Ascending aorta (tissue), 2 donors: ENCODE data around the gene BIRC2. TPM values are rescaled to one million over a fixed set of nuclear protein-coding genes. Genes with fewer than 3 reads are reported as not detected.

Experiments used
- DNase-seq, 2 donors: peaks; one replicate each; pipeline ENCODE4 v3.0.0-alpha.2; 2019; ENCODE audit warnings: low spot score in 2 of 2
- H3K27ac ChIP-seq, 2 donors: fragments of 200-600 bp; sonication (generic); one replicate each; pipeline ENCODE4 v1.5.1; 2016 to 2017; ENCODE audit warnings: mild to moderate bottlenecking in 1 of 2
- H3K27me3 ChIP-seq: fragments of 200-600 bp; sonication (generic); one replicate; pipeline ENCODE4 v1.5.1; 2017
- H3K36me3 ChIP-seq, 2 donors: fragments of 200-600 bp; sonication (generic); one replicate each; pipeline ENCODE4 v1.5.1; 2016
- H3K4me1 ChIP-seq, 2 donors: fragments of 200-600 bp; sonication (generic); one replicate each; pipeline ENCODE4 v1.5.1; 2016 to 2017; ENCODE audit warnings: mild to moderate bottlenecking in 1 of 2
- H3K4me3 ChIP-seq, 2 donors: fragments of 200-600 bp; sonication (generic); one replicate each; pipeline ENCODE4 v1.5.1; 2016 to 2017; ENCODE audit warnings: mild to moderate bottlenecking in 1 of 2
- H3K9me3 ChIP-seq, 2 donors: fragments of 200-600 bp; sonication (generic); one replicate each; pipeline ENCODE4 v1.5.1; 2016
- CTCF ChIP-seq, 3 experiments: fragments of 200-600 bp in 2 of 3; fragments of 450-650 bp in 1 of 3; sonication (generic) in 2 of 3; IDR thresholded peaks; one replicate each; pipeline ENCODE4 v1.5.1; 2016 to 2019; ENCODE audit warnings: antibody characterized with exemption in 3 of 3, mild to moderate bottlenecking in 1 of 3, moderate library complexity in 1 of 3
- intact Hi-C: fragments of 100-400 bp; cut with DNase I; formaldehyde crosslinking; loops from one replicate; pipeline ENCODE4 v1.15.1; 2023
- total RNA-seq: library from RNA; depleted of rRNA; stranded (reverse); fragments of >200 nt; gene quantifications from one replicate; pipeline ENCODE4 v1.1.0, GENCODE V29; 2016

The BIRC2 gene
- total RNA-seq, 1 donor from 2014 or later, result 27.7 TPM

- Histone ChIP-seq H3K4me1 (no peaks in the 10 kb centered on the region), H3K9me3 (no peaks in the 10 kb centered on the region), H3K36me3 (no peaks in the 10 kb centered on the region), H3K27ac (no peak overlapping the region), H3K27me3 (no peaks in the 10 kb centered on the region), H3K4me3 (no peak overlapping the region)
- DNase-seq, result no peak
- no peak for TF ChIP-seq CTCF (IDR thresholded peaks at IDR 0.05)
- intact Hi-C loops, result no loop called here
Observed at GRCh38 chr11:102423936-102424335, 76.9 kb downstream of the BIRC2 start.

- H3K4me3 ChIP-seq, result no peak overlapping the region
- intact Hi-C loops, result no loop called here
- H3K27ac ChIP-seq, result no peak overlapping the region
- H3K36me3 ChIP-seq, result no peaks in the 10 kb centered on the region
- no peak for TF ChIP-seq CTCF (IDR thresholded peaks at IDR 0.05)
- H3K4me1 ChIP-seq, result peaks cover 0 to 18% of the 10 kb centered on the region in 2 donors
- DNase-seq, result no peak
- no peaks in the 10 kb centered on the region for H3K9me3 ChIP-seq
- H3K27me3 ChIP-seq, result no peaks in the 10 kb centered on the region
Observed at GRCh38 chr11:102426000-102426399, 79.0 kb downstream of the BIRC2 start.

- no peak overlapping the region for H3K4me3 ChIP-seq
- TF ChIP-seq CTCF (IDR thresholded peaks at IDR 0.05), result no peak
- H3K36me3 ChIP-seq, result no peaks in the 10 kb centered on the region
- peaks cover 0 to 19% of the 10 kb centered on the region in 2 donors for H3K4me1 ChIP-seq
- no peaks in the 10 kb centered on the region for H3K27me3 ChIP-seq
- intact Hi-C loops, result no loop called here
- no peaks in the 10 kb centered on the region for H3K9me3 ChIP-seq
- no peak overlapping the region for H3K27ac ChIP-seq
- no peak for DNase-seq
Observed at GRCh38 chr11:102426570-102426969, 79.6 kb downstream of the BIRC2 start.

- DNase-seq, result no peak
- Histone ChIP-seq H3K27me3 (no peaks in the 10 kb centered on the region), H3K4me1 (peaks cover 0 to 19% of the 10 kb centered on the region in 2 donors), H3K4me3 (no peak overlapping the region), H3K9me3 (no peaks in the 10 kb centered on the region), H3K27ac (no peak overlapping the region), H3K36me3 (no peaks in the 10 kb centered on the region)
- intact Hi-C loops, result no loop called here
- no peak for TF ChIP-seq CTCF (IDR thresholded peaks at IDR 0.05)
Observed at GRCh38 chr11:102427068-102427467, 80.1 kb downstream of the BIRC2 start.

Other genes with a start within 250 kb of the BIRC2 start
- 516 TPM for gene YAP1, start 236.8 kb upstream of the BIRC2 start, total RNA-seq
- 2.8 TPM for gene BIRC3, start 29.7 kb upstream of the BIRC2 start, total RNA-seq
- gene TMEM123, start 105.6 kb downstream of the BIRC2 start, total RNA-seq, result 107 TPM
- gene MMP7, start 183.5 kb downstream of the BIRC2 start, total RNA-seq, result not detected